Posterior cingulate gyrus (tissue), 11 donors: ENCODE data around the gene TBC1D13.
A peak's percentile ranks its signal among the peaks of the same experiment; 100 is the strongest.
"Not testable (repeated sequence)": the region's sequence is repeated elsewhere in the genome, so short reads cannot be mapped to it uniquely, and the experiment has no call there.

ENCODE experiments used
- DNase-seq, 10 donors: peaks; one replicate each; pipeline versions ENCODE4 v3.0.0 to v3.0.0-alpha.2; 2020 to 2021; ENCODE audit warnings: mixed read lengths in 3 of 10
- intact Hi-C: fragments of 100-400 bp; cut with DNase I; formaldehyde crosslinking; loops from one replicate; pipeline ENCODE4 v1.15.1; 2023

Gene TBC1D13

GRCh38 chr9:128781187-128782070 is 5.6 kb upstream of the TBC1D13 start:
- intact Hi-C loops, result loop anchor here (10.0 kb wide), 1 partner anchor 57 kb away; the partner anchor contains the start of gene ZDHHC12
- peak in 2 of 10 donors; percentile 17 to 35 for DNase-seq

- intact Hi-C loops, result loop anchor here (10.0 kb wide), 1 partner anchor 58 kb away; the partner anchor contains the start of gene ZDHHC12
- peak in 1 of 10 donors; percentile 31 for DNase-seq
Observed at GRCh38 chr9:128782669-128783068, 4.4 kb upstream of the TBC1D13 start.

GRCh38 chr9:128785427-128785826 is 1.6 kb upstream of the TBC1D13 start:
- intact Hi-C loops, result loop anchor here (10.0 kb wide), 1 partner anchor 61 kb away; the partner anchor contains the start of gene ZDHHC12
- DNase-seq, result peak in 1 of 10 donors; percentile 10

GRCh38 chr9:128787659-128788058 is 606 bp downstream of the TBC1D13 start:
- intact Hi-C loops, result loop anchor here (1.0 to 10.0 kb wide), 2 partner anchors 15 to 63 kb away; partner anchors contain the start of gene ZDHHC12
- peak in 3 of 10 donors; percentile 18 to 39 (median 25) for DNase-seq

- DNase-seq, result peak in 2 of 10 donors; percentile 12 to 13
- intact Hi-C loops, result loop anchor here (10.0 kb wide), 1 partner anchor 64 kb away; the partner anchor contains the start of gene ZDHHC12
Observed at GRCh38 chr9:128788445-128788844, 1.4 kb downstream of the TBC1D13 start.

- DNase-seq, result peak in 2 of 10 donors; percentile 45 to 52
- intact Hi-C loops, result no loop called here
Observed at GRCh38 chr9:128790536-128790935, 3.5 kb downstream of the TBC1D13 start.

GRCh38 chr9:128792134-128792533 is 5.1 kb downstream of the TBC1D13 start:
- intact Hi-C loops, result no loop called here
- DNase-seq, result peak in 1 of 10 donors; percentile 67

GRCh38 chr9:128792978-128793686 is 6.1 kb downstream of the TBC1D13 start:
- intact Hi-C loops, result no loop called here

GRCh38 chr9:128794961-128795360 is 7.9 kb downstream of the TBC1D13 start:
- intact Hi-C loops, DNase-seq: not testable (repeated sequence)

More at GRCh38 chr9:128792978-128793686, 6.1 kb downstream of the TBC1D13 start:
- DNase-seq, result peak in 1 of 10 donors; percentile 54

- DNase-seq, result peak in 1 of 10 donors; percentile 71
Observed at GRCh38 chr9:128798896-128799295, 11.8 kb downstream of the TBC1D13 start.

GRCh38 chr9:128800061-128800460 is 13.0 kb downstream of the TBC1D13 start:
- intact Hi-C loops, result no loop called here

More at GRCh38 chr9:128798896-128799295, 11.8 kb downstream of the TBC1D13 start:
- intact Hi-C loops, result no loop called here

GRCh38 chr9:128802482-128802881 is 15.4 kb downstream of the TBC1D13 start:
- intact Hi-C loops, result no loop called here
- DNase-seq, result peak in 1 of 10 donors; percentile 13

More at GRCh38 chr9:128800061-128800460, 13.0 kb downstream of the TBC1D13 start:
- peak in 2 of 10 donors; percentile 67 to 75 for DNase-seq

- intact Hi-C loops, result no loop called here
- DNase-seq, result peak in 6 of 10 donors; percentile 14 to 93 (median 54)
Observed at GRCh38 chr9:128805661-128806060, 18.6 kb downstream of the TBC1D13 start.

- intact Hi-C loops, result no loop called here
Observed at GRCh38 chr9:128807827-128808226, 20.8 kb downstream of the TBC1D13 start.

GRCh38 chr9:128808543-128808942 is 21.5 kb downstream of the TBC1D13 start:
- DNase-seq, result peak in 1 of 10 donors; percentile 20
- intact Hi-C loops, result no loop called here

More at GRCh38 chr9:128807827-128808226, 20.8 kb downstream of the TBC1D13 start:
- DNase-seq, result peak in 1 of 10 donors; percentile 72

GRCh38 chr9:128809036-128809599 is 22.1 kb downstream of the TBC1D13 start:
- peak in 2 of 10 donors; percentile 59 to 80 for DNase-seq
- intact Hi-C loops, result no loop called here

GRCh38 chr9:128809831-128810230 is 22.8 kb downstream of the TBC1D13 start:
- DNase-seq, result peak in 1 of 10 donors; percentile 39
- intact Hi-C loops, result no loop called here

- no peak for DNase-seq
- intact Hi-C loops, result no loop called here
Observed at GRCh38 chr9:128810873-128811272, 23.8 kb downstream of the TBC1D13 start.

GRCh38 chr9:128818099-128818838 is 31.2 kb downstream of the TBC1D13 start, which contains the start of gene ENDOG:
TSS of gene ENDOG (plus strand) at chr9:128818500. CDS start at chr9:128818685, 185 bp downstream.
- intact Hi-C loops, result no loop called here
- peak; percentile 97 to 100 (median 98) for DNase-seq
